Mammary epithelial cell (primary cell): ENCODE results near the gene IGSF1.

Experiments used
- CTCF ChIP-seq, 2 donors: IDR thresholded peaks in 1 of 2; conservative IDR thresholded peaks in 1 of 2; 2 replicates each; pipeline ENCODE4 v1.5.1; 2011 to 2012; ENCODE audit warnings: inconsistent platforms in 2 of 2, low read length in 2 of 2, mild to moderate bottlenecking in 2 of 2, control low read depth in 1 of 2, low read depth in 1 of 2; ENCODE audit not compliant: insufficient read depth in 1 of 2; ENCODE audit errors: extremely low read depth in 1 of 2
- EZH2 ChIP-seq: IDR thresholded peaks from 2 replicates; pipeline ENCODE4 v1.6.1; 2012; ENCODE audit warnings: low read length, inconsistent platforms, borderline replicate concordance

- no peak for TF ChIP-seq EZH2
- no peak for TF ChIP-seq CTCF (conservative IDR thresholded peaks at IDR 0.05 in 1 of 2, IDR thresholded peaks at IDR 0.05 in 1 of 2; ENCODE audit: extremely low read depth in 1 of 2, insufficient read depth in 1 of 2, low read depth in 1 of 2, low read length in 2 of 2)
These were observed 24.4 kb downstream of the IGSF1 start for GRCh38 chrX:131264665-131265064.
